Testis (tissue), 3 donors: ENCODE data around the gene SPAG17. TPM values are rescaled to one million over a fixed set of nuclear protein-coding genes. Genes with fewer than 3 reads are reported as not detected.

Experiments used
- DNase-seq: peaks from one replicate; pipeline ENCODE4 v3.0.0-alpha.2; 2019
- H3K27ac ChIP-seq, 2 donors: fragments of 200-600 bp; sonication (generic); one replicate each; pipeline ENCODE4 v1.5.1; 2019
- H3K27me3 ChIP-seq: fragments of 200-600 bp; sonication (generic); one replicate; pipeline ENCODE4 v1.5.1; 2019
- H3K36me3 ChIP-seq: fragments of 200-600 bp; sonication (generic); one replicate; pipeline ENCODE4 v1.5.1; 2017; ENCODE audit warnings: low read depth; ENCODE audit errors: missing control alignments
- H3K4me1 ChIP-seq: fragments of 200-600 bp; sonication (generic); one replicate; pipeline ENCODE4 v1.5.1; 2019
- H3K4me3 ChIP-seq, 2 donors: fragments of 200-600 bp; sonication (generic); one replicate each; pipeline ENCODE4 v1.5.1; 2017 to 2019
- H3K9me3 ChIP-seq: fragments of 200-600 bp; sonication (generic); one replicate; pipeline ENCODE4 v1.5.1; 2017
- POLR2A ChIP-seq: fragments of 450-650 bp; IDR thresholded peaks from one replicate; pipeline ENCODE4 v1.6.1; 2017; ENCODE audit warnings: antibody characterized with exemption, mild to moderate bottlenecking, moderate library complexity
- WGBS, 2 donors: methylation state at CpG; one replicate each; pipeline ENCODE4 v1.1.5; 2018; 5-methylcytosine and 5-hydroxymethylcytosine counted together
- intact Hi-C: fragments of 100-400 bp; cut with DNase I; formaldehyde crosslinking; loops from one replicate; pipeline ENCODE4 v1.15.1; 2023; ENCODE audit warnings: low total_unique reads
- polyA plus RNA-seq: library from polyadenylated mRNA; stranded (reverse); fragments of 350-450 nt; fragmentation: Illumina TruSeq; extraction: RNeasy Lipid Tissue Mini Kit (QIAGEN cat#74804); gene quantifications from one replicate; pipeline ENCODE4 v1.2.3, GENCODE V29; 2014; ENCODE audit warnings: low read depth, low replicate concordance; ENCODE audit not compliant: insufficient read depth
- total RNA-seq, 2 donors: library from RNA; depleted of rRNA; stranded (reverse); fragments of >200 nt; gene quantifications; one replicate each; pipeline ENCODE4 v1.2.3, GENCODE V29; 2016
- TF ChIP-seq, protein P1 (sequence below), 3 experiments: fragments of 450-650 bp in 2 of 3; fragments of 200-600 bp in 1 of 3; sonication (generic) in 1 of 3; IDR thresholded peaks; one replicate each; pipeline ENCODE4 v1.5.1; 2016 to 2019; ENCODE audit warnings: antibody characterized with exemption in 3 of 3, mild to moderate bottlenecking in 2 of 3, moderate library complexity in 1 of 3

Gene SPAG17
- total and polyA plus RNA-seq, 3 donors from 2014 or later: 34.6 to 95.7 (median 38.7) TPM

- Histone ChIP-seq H3K36me3 (no peaks in the 10 kb centered on the region), H3K4me1 (no peaks in the 10 kb centered on the region), H3K4me3 (no peak overlapping the region), H3K27me3 (no peaks in the 10 kb centered on the region), H3K27ac (no peak overlapping the region), H3K9me3 (no peaks in the 10 kb centered on the region)
- 95 to 96% methylated on average over 2 of the region's 2 CpGs for WGBS, 2 donors
- DNase-seq: no peak
- no peak for TF ChIP-seq POLR2A
- TF ChIP-seq, protein P1, sequence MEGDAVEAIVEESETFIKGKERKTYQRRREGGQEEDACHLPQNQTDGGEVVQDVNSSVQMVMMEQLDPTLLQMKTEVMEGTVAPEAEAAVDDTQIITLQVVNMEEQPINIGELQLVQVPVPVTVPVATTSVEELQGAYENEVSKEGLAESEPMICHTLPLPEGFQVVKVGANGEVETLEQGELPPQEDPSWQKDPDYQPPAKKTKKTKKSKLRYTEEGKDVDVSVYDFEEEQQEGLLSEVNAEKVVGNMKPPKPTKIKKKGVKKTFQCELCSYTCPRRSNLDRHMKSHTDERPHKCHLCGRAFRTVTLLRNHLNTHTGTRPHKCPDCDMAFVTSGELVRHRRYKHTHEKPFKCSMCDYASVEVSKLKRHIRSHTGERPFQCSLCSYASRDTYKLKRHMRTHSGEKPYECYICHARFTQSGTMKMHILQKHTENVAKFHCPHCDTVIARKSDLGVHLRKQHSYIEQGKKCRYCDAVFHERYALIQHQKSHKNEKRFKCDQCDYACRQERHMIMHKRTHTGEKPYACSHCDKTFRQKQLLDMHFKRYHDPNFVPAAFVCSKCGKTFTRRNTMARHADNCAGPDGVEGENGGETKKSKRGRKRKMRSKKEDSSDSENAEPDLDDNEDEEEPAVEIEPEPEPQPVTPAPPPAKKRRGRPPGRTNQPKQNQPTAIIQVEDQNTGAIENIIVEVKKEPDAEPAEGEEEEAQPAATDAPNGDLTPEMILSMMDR (IDR thresholded peaks at IDR 0.05): no peak
- intact Hi-C loops: no loop called here
Observed at GRCh38 chr1:118090130-118090529, 94.9 kb downstream of the SPAG17 start.

DNA sequence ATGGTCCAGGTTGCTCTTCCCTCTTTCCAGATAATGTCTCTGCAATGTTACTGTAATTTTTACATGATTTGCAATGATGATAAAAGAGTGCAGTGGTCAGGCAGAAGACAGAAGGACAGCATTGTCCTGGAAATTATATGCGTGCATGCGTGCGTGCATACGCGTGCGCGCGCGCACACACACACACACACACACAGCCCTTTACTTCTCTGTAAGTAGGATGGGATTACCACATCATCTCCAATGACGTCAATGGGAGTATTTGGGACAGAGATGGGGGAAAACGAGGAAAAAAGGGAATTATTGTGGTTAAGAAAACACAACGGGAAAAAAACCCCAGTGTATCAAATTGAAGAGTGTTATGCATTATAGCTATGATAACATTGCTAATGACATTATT is 99.7 kb downstream of the SPAG17 start:
- Histone ChIP-seq H3K36me3 (no peaks in the 10 kb centered on the region), H3K4me1 (no peaks in the 10 kb centered on the region), H3K9me3 (no peaks in the 10 kb centered on the region), H3K4me3 (no peak overlapping the region), H3K27ac (no peak overlapping the region), H3K27me3 (no peaks in the 10 kb centered on the region)
- DNase-seq: no peak
- no peak for TF ChIP-seq POLR2A
- TF ChIP-seq, protein P1 (IDR thresholded peaks at IDR 0.05): no peak
- 92% methylated on average over 12 of the region's 12 CpGs for WGBS, 2 donors
- intact Hi-C loops: no loop called here

- TF ChIP-seq POLR2A: no peak
- TF ChIP-seq, protein P1 (IDR thresholded peaks at IDR 0.05): no peak
- 73 to 92% methylated on average over 2 of the region's 2 CpGs for WGBS, 2 donors
- Histone ChIP-seq H3K4me3 (no peak overlapping the region), H3K4me1 (no peaks in the 10 kb centered on the region), H3K27ac (no peak overlapping the region), H3K27me3 (no peaks in the 10 kb centered on the region), H3K36me3 (no peaks in the 10 kb centered on the region), H3K9me3 (no peaks in the 10 kb centered on the region)
- no peak for DNase-seq
- intact Hi-C loops: no loop called here
Observed at GRCh38 chr1:118084400-118084799, 100.6 kb downstream of the SPAG17 start.

DNA sequence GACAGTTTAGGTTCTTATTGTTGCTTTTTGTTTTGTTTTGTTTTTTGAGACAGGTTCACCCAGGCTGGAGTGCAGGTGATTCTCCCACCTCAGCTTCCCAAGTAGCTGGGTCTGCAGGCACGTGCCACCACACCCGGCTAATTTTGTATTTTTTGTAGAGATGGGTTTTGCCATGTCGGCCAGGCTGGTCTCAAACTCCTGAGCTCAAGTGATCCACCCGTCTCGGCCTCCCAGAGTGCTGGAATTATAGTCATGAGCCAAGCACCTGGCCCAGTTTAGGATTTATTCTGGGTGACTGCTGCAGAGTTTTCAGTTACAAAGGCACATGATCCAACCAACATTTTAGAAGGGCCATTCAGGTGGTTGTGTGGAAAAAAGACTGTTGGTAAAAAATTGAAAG is 102.0 kb downstream of the SPAG17 start:
- Histone ChIP-seq H3K9me3 (no peaks in the 10 kb centered on the region), H3K36me3 (no peaks in the 10 kb centered on the region), H3K27me3 (no peaks in the 10 kb centered on the region), H3K27ac (no peak overlapping the region), H3K4me3 (no peak overlapping the region), H3K4me1 (no peaks in the 10 kb centered on the region)
- DNase-seq: no peak
- 96% methylated on average over 5 of the region's 5 CpGs for WGBS, 2 donors
- TF ChIP-seq, protein P1 (IDR thresholded peaks at IDR 0.05): no peak
- TF ChIP-seq POLR2A: no peak
- intact Hi-C loops: no loop called here

DNA sequence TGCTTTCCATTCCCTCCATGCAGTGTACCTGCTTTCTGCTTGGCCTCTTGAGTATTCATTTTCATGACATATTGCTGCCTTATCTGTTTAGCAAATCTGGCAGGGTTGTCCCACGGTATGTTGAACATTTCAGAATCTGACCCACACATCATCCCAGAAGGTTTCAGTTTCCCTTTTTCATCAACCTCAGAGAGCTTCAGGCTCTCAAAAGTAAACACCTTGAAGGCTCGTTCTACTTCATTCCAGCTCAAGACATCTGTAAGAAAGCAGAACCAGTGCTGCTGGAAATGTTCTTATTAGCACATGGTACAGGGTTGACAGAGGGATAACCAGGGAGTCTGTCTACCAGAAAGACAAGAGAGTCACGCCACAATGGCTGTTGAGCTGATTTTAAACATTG is 103.6 kb downstream of the SPAG17 start:
- intact Hi-C loops: no loop called here
- TF ChIP-seq POLR2A: no peak
- TF ChIP-seq, protein P1 (IDR thresholded peaks at IDR 0.05): no peak
- 61 to 70% methylated on average over 3 of the region's 3 CpGs for WGBS, 2 donors
- no peaks in the 10 kb centered on the region for H3K9me3 ChIP-seq
- no peak for DNase-seq
- H3K27ac ChIP-seq: no peak overlapping the region
- no peaks in the 10 kb centered on the region for H3K27me3 ChIP-seq
- H3K36me3 ChIP-seq: no peaks in the 10 kb centered on the region
- H3K4me1 ChIP-seq: no peaks in the 10 kb centered on the region
- no peak overlapping the region for H3K4me3 ChIP-seq
